GM10847 (cell line): ENCODE measurements around the gene RABGAP1L.

ENCODE experiments used
- POLR2A ChIP-seq: IDR thresholded peaks from 2 replicates; pipeline ENCODE4 v1.6.1; 2011; ENCODE audit not compliant: insufficient read length; ENCODE audit errors: extremely low read depth

The RABGAP1L gene

DNA sequence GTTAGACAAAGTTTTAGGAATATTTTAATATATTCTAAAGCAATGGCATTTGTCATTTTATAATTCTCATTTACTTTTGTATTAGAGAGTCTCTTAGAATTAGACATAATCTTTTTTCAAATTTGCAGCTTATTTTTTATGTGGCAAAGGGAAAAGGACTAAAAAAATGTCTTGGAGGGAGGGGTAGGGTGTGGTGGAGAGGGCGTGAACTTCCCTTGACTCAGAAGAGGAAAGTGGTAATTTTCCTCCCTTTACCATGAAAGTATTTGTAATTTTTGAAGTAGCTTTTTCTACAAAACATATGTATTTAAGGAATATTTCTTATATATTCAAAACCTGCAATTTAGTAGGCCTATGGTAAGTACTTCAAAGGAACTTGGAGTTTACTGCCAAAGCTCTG is 6.9 kb upstream of the RABGAP1L start:
- no peak for TF ChIP-seq POLR2A

DNA sequence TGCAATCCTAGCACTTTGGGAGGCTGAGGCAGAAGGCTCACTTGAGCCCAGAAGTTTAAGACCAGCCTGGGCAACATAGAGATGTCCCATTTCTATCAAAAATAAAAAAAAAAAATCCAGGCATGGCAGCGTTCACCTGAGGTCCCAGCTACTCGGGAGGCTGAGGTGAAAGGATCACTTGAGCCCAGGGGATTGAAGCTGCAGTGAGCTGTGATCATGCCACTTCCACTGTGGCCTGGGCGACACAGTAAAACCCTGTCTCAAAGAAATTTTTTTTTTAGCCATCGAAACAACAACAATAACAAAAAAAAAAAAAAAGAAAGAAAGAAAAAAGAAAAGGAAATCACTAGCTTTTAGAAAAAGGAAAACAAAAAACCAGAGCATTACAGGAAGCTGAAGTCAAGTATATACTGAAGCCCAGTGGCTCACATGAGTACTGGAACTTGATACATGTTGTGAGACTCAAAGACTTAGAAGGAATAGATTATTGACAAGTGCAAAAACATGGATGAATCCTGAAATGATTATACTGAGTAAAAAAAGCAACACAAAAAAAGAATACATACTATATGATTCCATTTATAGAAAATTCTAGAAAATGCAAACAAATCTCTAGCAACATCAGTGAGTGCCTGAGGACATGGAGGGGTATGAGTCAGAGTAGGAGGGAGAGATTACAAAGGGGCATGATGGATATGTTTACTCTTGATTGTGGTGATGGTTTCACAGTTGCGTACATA is 6.1 kb upstream of the RABGAP1L start:
- no peak for TF ChIP-seq POLR2A

DNA sequence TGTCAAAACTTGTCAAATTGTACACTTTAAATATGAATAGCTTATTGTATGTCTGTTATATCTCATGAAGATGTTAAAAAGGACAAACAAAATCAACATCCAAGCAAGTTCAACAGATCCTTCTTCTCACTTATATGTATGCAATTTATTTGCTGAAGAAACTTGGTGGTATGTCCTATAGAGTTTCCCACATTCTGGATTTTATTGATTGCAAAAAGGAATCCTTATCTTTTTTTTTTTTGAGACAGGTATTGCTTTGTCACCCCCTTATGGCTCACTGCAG is 5.6 kb upstream of the RABGAP1L start:
- no peak for TF ChIP-seq POLR2A

DNA sequence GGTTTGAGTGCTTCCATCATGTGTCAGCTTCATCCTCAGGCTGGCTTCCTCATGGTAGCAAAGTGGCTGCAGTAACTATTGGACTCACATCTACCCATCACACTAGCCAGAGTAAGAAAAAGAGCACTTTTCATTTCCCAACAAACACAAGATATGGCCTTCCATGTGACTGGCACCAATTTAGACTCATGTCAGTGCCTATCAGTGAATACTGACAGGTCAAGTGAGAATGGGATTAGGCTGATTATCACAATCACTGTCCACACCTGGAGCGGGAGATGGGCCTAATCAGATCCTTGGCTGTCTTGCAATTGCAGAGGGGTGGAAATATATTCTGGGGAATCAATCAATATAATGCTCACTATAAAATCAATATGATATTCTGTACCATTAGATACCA is 2.9 kb upstream of the RABGAP1L start:
- TF ChIP-seq POLR2A: no peak

DNA sequence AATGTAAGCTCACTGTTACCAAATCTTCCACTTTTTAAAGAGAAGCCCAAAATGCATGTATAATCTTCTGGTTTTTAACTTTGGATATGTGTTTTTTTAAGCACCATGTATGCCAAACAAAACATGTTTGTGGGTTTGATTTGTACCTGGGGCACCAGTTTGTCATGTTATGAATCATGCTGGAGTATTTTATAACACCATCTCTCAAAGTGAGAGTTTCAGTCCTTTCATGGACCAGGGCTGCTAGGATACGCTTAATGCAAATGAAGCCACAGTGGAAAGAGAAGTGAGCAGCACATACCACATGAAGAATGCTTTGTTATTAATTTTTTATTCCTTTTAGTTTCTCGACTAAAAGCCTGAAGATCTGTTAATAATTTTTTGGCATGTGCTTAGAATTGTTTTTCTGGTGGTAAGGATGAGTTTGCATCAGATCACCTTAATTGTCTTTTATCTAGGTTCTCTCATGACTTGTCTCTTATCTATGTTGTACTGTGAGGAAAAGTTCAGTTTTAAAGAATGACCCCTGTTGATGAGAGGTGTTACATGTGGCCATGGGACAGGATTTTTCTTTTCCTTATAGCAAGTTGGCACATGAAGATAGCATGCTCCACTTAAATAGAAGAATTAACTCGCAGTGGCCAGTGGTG is 2.0 kb upstream of the RABGAP1L start:
- no peak for TF ChIP-seq POLR2A

DNA sequence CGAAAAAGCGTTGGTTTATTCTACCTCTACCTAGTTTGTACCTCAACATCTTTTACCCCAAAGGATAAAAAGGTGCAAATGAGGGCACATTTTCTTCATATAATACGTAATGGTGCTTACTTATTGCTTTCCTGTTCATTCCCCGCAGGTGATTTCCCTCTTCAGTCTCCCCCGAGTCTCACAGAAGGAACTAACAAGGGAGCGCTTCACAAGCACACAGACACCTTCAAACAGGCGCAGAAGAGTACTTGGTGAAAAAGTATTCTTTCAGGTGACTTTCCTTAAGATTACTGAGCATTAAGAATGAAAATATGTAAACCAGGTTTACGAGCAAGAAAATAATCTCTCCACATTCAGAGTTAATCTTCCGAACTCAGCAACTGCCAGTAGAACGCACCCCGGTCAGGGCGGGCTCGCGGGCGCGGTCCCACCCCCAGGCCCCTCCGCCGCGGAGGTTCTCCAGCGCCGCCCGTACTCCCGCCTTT is 511 bp upstream of the RABGAP1L start:
- no peak for TF ChIP-seq POLR2A

DNA sequence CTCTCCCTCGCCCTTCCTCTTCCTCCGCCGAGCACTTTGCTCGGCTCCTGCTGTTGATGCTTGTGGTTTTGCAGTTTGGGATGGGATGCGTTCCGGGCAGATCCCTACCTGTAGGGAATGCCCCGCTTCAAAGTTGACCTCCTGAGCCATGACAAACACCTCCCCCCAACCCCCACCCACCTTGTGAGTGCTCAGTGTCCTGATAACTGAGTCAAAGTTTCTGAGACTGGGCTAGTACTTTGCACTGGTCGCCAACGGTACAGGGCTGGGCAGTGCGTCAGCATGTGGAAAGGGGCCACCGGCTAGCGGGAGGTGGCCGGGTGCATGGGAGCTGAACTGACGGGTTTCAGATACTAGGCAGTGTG is 771 bp downstream of the RABGAP1L start:
- no peak for TF ChIP-seq POLR2A

DNA sequence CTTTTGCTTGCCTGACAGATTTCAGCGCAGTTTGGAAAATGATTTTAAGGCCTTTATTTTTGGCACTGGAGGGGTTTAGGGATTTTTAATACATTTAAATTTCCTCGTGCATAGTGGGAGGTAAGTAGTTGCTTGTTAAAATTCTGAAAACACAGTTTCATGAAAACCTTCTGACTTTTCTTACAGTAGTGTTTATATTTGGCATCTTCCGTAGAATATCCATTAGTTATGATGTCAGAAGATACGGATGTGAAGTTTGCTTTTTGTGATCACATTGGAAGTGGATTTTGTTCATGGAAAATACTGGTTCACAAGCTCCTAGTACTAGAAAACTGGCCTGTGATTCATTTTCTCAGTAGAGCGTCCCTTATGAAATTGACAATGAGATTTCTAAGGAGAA is 1.3 kb downstream of the RABGAP1L start:
- TF ChIP-seq POLR2A: no peak

DNA sequence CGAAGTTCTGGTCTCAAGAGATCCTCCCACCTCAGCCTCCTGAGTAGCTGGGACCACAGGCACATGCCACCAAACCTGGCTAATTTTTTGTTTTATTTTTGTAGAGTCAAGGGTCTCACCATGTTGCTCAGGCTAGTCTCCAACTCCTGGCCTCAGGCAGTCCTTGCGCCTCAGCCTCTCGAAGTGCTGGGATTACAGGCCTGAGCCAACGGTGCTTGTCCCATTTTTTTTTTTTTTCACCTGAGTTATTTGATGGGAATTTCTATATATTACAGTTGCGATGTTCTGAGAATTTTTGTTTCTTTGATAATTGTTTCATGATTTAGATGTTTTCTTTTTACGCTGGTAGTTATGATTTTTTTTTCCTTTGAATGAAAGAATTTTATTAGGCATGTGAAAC is 2.5 kb downstream of the RABGAP1L start:
- TF ChIP-seq POLR2A: no peak

DNA sequence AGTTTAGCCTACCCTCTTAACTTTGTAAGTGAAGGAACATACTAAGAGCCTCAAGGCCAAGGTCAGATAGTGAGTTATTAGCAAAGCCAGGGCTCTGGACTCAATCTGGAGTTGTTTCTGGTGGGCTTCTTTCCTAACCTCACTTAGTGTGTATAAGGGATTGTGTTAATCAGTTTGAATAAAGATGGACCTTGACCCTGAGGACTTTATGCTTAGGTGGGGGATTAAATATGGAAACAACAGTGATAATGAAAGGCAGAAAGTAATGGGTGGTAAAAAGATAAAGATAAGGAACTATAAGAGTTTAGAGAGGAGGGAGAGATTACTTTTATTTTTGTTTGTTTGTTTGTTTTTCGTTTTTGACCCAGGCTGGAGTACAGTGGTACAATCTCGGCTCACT is 5.5 kb downstream of the RABGAP1L start:
- no peak for TF ChIP-seq POLR2A

DNA sequence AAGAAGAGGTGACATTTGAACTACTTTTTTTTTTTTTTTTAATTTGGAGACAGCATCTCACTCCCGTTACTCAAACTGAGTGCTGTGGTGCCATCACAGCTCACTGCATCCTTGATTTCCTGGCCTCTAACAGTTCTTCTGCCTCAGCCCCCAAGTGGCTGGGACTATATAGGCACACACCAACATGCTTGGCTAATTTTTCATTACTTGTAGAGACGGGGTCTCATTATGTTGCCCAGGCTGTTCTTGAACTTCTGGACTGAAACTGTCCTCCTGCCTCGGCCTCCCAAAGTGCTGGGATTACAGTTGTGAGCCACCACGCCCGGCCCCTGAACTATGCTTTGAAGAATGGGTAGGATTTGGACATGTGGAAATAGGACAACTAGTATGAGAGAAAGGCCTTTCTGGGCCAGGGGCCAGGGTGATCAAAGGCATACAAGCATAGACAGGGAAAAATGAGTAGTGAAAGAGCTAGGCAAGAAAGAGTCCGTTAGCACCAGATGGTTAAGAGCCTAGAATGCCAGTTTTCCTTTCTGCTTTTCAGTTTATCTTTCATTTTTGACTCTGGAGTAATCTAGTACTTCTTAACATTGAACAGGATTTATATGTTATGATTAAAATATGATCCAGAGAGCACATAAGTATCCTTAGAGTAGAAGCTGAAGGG is 6.3 kb downstream of the RABGAP1L start:
- no peak for TF ChIP-seq POLR2A

DNA sequence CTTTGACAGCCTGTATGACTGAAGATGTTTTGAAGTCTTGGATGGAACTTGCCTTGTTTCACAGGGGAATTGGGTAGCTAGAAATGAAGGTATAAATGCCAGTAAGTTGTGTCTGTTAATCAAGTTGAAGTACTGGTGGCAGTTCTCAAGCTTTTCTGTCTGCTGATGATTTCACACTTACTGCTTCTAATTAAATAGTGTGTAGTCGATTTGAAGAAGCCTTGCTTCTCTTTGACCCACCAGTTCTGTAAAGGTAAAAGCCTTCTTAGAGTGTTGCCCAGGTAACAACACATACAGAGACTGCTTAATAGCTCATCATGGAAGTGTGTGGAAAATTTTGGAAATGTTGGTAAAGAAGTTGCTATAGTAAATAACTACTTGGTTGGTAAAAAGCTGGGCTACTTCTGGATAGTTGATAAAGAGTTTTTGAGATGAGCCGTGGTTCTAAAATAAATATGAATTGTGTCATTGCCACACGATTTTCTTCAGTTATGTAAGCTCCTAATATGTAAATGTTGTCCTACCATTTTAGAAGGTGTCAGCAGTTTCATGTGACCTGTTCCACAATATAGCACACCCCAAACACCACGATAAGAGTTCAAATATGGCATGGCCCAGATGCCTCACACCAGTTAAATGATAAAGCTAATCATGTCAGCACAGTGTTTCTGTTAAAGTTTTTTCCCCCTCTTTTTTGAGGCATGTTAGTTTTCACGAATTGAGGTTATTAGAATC is 7.4 kb downstream of the RABGAP1L start:
- no peak for TF ChIP-seq POLR2A

DNA sequence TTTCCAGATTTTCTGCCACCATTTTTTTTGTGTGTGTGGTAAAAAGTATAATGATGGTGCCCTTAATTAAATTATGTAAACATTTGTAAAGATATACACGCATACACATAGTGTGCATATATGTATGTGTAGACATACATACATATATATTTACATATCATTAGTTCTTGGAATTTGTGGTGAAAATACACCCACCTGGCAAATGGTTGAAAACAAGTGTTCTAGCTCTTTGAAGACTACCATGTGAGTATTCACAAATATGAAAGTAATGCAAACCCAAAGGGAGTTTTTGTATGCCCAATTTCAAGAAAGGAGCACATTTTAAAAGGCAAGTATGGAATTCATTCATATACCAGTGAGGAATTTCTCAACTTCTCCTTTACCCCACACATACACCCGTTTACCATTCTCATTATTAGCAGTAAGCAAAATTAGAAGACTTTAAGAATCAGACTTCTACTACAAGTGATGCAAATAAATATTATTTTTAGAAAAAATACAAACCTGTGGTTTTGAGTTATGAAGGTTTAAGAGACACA is 8.0 kb downstream of the RABGAP1L start:
- no peak for TF ChIP-seq POLR2A

DNA sequence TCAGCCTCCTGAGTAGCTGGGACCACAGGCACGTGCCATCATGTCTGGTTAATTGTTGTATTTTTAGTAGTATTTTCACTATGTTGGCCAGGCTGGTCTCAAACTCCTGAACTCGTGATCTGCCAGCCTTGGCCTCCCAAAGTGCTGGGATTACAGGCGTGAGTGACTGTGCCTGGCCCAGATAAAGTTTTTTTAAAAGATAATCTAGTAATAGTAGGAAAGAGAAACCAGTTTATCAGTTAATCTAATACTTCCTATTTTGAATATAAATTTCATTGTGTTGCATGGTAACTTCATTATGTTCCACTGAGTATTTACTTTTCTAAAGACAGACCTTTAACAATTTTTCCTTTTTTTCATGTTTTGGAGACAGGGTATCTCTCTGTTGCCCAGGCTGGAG is 10.0 kb downstream of the RABGAP1L start:
- no peak for TF ChIP-seq POLR2A

DNA sequence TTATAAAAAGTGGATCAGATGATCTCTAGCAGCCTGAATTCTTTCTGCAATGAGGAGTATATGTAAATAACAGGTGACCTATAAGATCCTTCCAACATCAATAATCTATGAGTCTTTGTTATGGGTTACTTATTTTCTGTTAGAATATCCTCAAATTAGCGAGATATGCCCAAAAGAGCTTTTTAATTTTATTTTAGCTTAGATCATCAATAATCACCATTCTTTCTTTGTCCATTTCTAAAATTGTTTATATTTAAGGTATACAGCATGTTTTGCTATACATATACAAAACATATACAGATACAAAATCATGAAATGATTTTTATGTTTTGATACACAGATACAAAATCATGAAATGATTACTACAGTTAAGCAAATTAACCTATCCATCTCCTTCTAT is 11.8 kb downstream of the RABGAP1L start:
- TF ChIP-seq POLR2A: no peak
